ENCODE measurements around the gene RBFOX2. TPM values are rescaled to one million over a fixed set of nuclear protein-coding genes. Genes with fewer than 3 reads are reported as not detected.

Gene RBFOX2
- total RNA-seq = 160 and 202 TPM in 2 replicates

GRCh38 chr22:36028646-36029405 is at the start of gene RBFOX2:
RBFOX2 (minus strand) TSS chr22:36028824; CDS start chr22:36028425, 399 bp downstream.

GRCh38 chr22:35717572-35717971 is 311.1 kb downstream of the RBFOX2 start, which contains the start of gene APOL5:
APOL5 (plus strand) TSS chr22:35717872; CDS start chr22:35717872, 0 bp downstream.

Other genes with a start within 250 kb of the RBFOX2 start
- gene APOL3, start 131.9 kb upstream of the RBFOX2 start, total RNA-seq = 10.6 and 27.1 TPM in 2 replicates
- 0.07 and 0.39 TPM in 2 replicates for gene APOL4, start 173.0 kb upstream of the RBFOX2 start, total RNA-seq
- gene APOL2, start 210.7 kb upstream of the RBFOX2 start, total RNA-seq = 46.5 and 50.8 TPM in 2 replicates
- 68.4 and 93.8 TPM in 2 replicates for gene APOL1, start 224.3 kb upstream of the RBFOX2 start, total RNA-seq